PC-3 (cell line): ENCODE data around the gene TMEM37. TPM values are rescaled to one million over a fixed set of nuclear protein-coding genes. Genes with fewer than 3 reads are reported as not detected.

Experiments
- ATAC-seq: fragments of 200-7000 bp; cut with Tn5 transposase; 2 replicates; pipeline ENCODE4 v1.9.1; 2020; ENCODE audit warnings: mild to moderate bottlenecking, moderate library complexity
- BruUV-seq: library from RNA; stranded (reverse); fragments of 400-500 nt; replicated peaks from 2 replicates; lab custom pipeline; 2021; lab: Mats Ljungman, UMichigan
- CTCF ChIA-PET: fragments of 300-600 bp; sonication (Branson Sonifier 250); formaldehyde crosslinking; loops from one replicate; lab custom pipeline; 2022; ENCODE audit warnings: antibody characterized with exemption; lab: Charles Lee
- POLR2A ChIA-PET: fragments of 300-600 bp; sonication (Branson Sonifier 250); formaldehyde crosslinking; loops from one replicate; lab custom pipeline; 2022; ENCODE audit warnings: antibody characterized with exemption; ENCODE audit not compliant: unreplicated experiment; lab: Charles Lee
- DNase-seq: peaks from one replicate; pipeline ENCODE4 v3.0.0-alpha.2; 2015
- H2AFZ ChIP-seq: fragments of 300-600 bp; sonication (generic); 2 replicates; pipeline ENCODE4 v1.6.0; 2016; ENCODE audit warnings: antibody characterized with exemption, low read length
- H3F3A ChIP-seq: fragments of 300-600 bp; sonication (generic); one replicate; pipeline ENCODE4 v1.6.0; 2017; ENCODE audit warnings: antibody characterized with exemption, low read length, control low read depth, mild to moderate bottlenecking; ENCODE audit not compliant: unreplicated experiment
- H3K27ac ChIP-seq: fragments of 300-600 bp; sonication (generic); 2 replicates; pipeline ENCODE4 v1.5.1; 2016; ENCODE audit warnings: mild to moderate bottlenecking, low read length
- H3K27me3 ChIP-seq: fragments of 300-600 bp; sonication (generic); 2 replicates; pipeline ENCODE4 v1.6.1; 2016; ENCODE audit warnings: low read length, mixed read lengths
- H3K36me3 ChIP-seq: fragments of 300-600 bp; sonication (generic); 2 replicates; pipeline ENCODE4 v1.6.1; 2016; ENCODE audit warnings: low read depth, mixed run types, low read length, mixed read lengths
- H3K4me1 ChIP-seq: fragments of 300-600 bp; sonication (generic); 2 replicates; pipeline ENCODE4 v1.5.1; 2016; ENCODE audit warnings: low read length; ENCODE audit not compliant: insufficient read depth
- H3K4me2 ChIP-seq: fragments of 300-600 bp; sonication (generic); 2 replicates; pipeline ENCODE4 v1.6.0; 2016; ENCODE audit warnings: low read length
- H3K4me3 ChIP-seq: fragments of 300-600 bp; sonication (generic); 2 replicates; pipeline ENCODE4 v1.5.1; 2016; ENCODE audit warnings: mild to moderate bottlenecking, low read length, mixed read lengths
- H3K79me2 ChIP-seq: fragments of 300-600 bp; sonication (generic); 2 replicates; pipeline ENCODE4 v1.6.1; 2017; ENCODE audit warnings: low read length, mixed read lengths
- H3K9ac ChIP-seq: fragments of 300-600 bp; sonication (generic); 2 replicates; pipeline ENCODE4 v1.6.0; 2016; ENCODE audit warnings: mild to moderate bottlenecking, low read length
- H3K9me2 ChIP-seq: fragments of 300-600 bp; sonication (generic); replicated peaks from 2 replicates; pipeline ENCODE4 v1.6.1; 2016; ENCODE audit warnings: mixed run types, low read length, mixed read lengths
- H3K9me3 ChIP-seq: fragments of 300-600 bp; sonication (generic); 2 replicates; pipeline ENCODE4 v1.6.1; 2016; ENCODE audit warnings: low read length, mixed read lengths
- H4K20me1 ChIP-seq: fragments of 300-600 bp; sonication (generic); 2 replicates; pipeline ENCODE4 v1.6.1; 2016; ENCODE audit warnings: low read length, mixed read lengths
- CTCF ChIP-seq: fragments of 300-600 bp; sonication (generic); conservative IDR thresholded peaks from 2 replicates; pipeline ENCODE4 v1.5.1; 2017; ENCODE audit warnings: antibody characterized with exemption, low read depth, mild to moderate bottlenecking, low read length
- EZH2 ChIP-seq: fragments of 300-600 bp; sonication (generic); IDR thresholded peaks from one replicate; pipeline ENCODE4 v1.6.1; 2017; ENCODE audit warnings: antibody characterized with exemption, mild to moderate bottlenecking, low read length; ENCODE audit not compliant: unreplicated experiment
- EZH2phosphoT487 ChIP-seq: fragments of 300-600 bp; sonication (generic); IDR thresholded peaks from 2 replicates; pipeline ENCODE4 v1.6.1; 2018; ENCODE audit warnings: mild to moderate bottlenecking, antibody characterized with exemption, low read length, borderline replicate concordance
- intact Hi-C: fragments of 100-400 bp; cut with micrococcal nuclease; formaldehyde crosslinking; loops from 2 replicates; pipeline ENCODE4 v1.9.0; 2023
- total RNA-seq: library from RNA; depleted of rRNA; stranded (reverse); fragments of >200 nt; gene quantifications from 2 replicates; pipeline ENCODE4 v1.2.3, GENCODE V29; 2014

The TMEM37 gene
- total RNA-seq, 1 experiment from 2014 or later, result 0.26 TPM

- Histone ChIP-seq H2AFZ (no peak overlapping the region), H3K4me3 (no peak overlapping the region), H3K9me2 (no peaks in the 10 kb centered on the region), H4K20me1 (no peaks in the 10 kb centered on the region), H3F3A (no peaks in the 10 kb centered on the region), H3K4me1 (0 out of 2 replicates have a peak, but pooled peaks cover 4% of the 10 kb centered on the region), H3K79me2 (no peaks in the 10 kb centered on the region), H3K9me3 (no peaks in the 10 kb centered on the region), H3K27me3 (no peaks in the 10 kb centered on the region), H3K36me3 (no peaks in the 10 kb centered on the region), H3K4me2 (no peak overlapping the region), H3K9ac (no peak overlapping the region), H3K27ac (no peak overlapping the region)
- DNase-seq, result no peak
- CTCF ChIA-PET, result no interaction called here
- TF ChIP-seq EZH2phosphoT487, result no peak
- TF ChIP-seq EZH2, result no peak
- TF ChIP-seq CTCF, result no peak
- intact Hi-C loops, result no loop called here
- POLR2A ChIA-PET, result no interaction called here
- no TSS peak for BruUV-seq
- ATAC-seq, result no peak
Observed at GRCh38 chr2:119478978-119479295, 47.3 kb downstream of the TMEM37 start.

- no peaks in the 10 kb centered on the region for H3K9me2 ChIP-seq
- no peaks in the 10 kb centered on the region for H3K36me3 ChIP-seq
- TF ChIP-seq EZH2, result no peak
- no peak for TF ChIP-seq EZH2phosphoT487
- no peak for TF ChIP-seq CTCF
- H3K27ac ChIP-seq, result no peak overlapping the region
- no peaks in the 10 kb centered on the region for H4K20me1 ChIP-seq
- no peaks in the 10 kb centered on the region for H3K79me2 ChIP-seq
- POLR2A ChIA-PET, result no interaction called here
- H2AFZ ChIP-seq, result no peak overlapping the region
- H3F3A ChIP-seq, result no peaks in the 10 kb centered on the region
- H3K4me2 ChIP-seq, result no peak overlapping the region
- H3K9me3 ChIP-seq, result no peaks in the 10 kb centered on the region
- peaks cover 10% of the 10 kb centered on the region; the same call in 1 of the 2 replicates for H3K4me1 ChIP-seq
- no peak overlapping the region for H3K9ac ChIP-seq
- H3K27me3 ChIP-seq, result no peaks in the 10 kb centered on the region
- DNase-seq (no peak), ATAC-seq (no peak)
- no peak overlapping the region for H3K4me3 ChIP-seq
- intact Hi-C loops, result no loop called here
- no TSS peak for BruUV-seq
- CTCF ChIA-PET, result no interaction called here
Observed at GRCh38 chr2:119480184-119480583, 48.5 kb downstream of the TMEM37 start.

GRCh38 chr2:119480718-119481142 is 49.1 kb downstream of the TMEM37 start:
- peaks cover 11% of the 10 kb centered on the region; the same call in 1 of the 2 replicates for H3K4me1 ChIP-seq
- H3K4me3 ChIP-seq, result no peak overlapping the region
- BruUV-seq, result no TSS peak
- no peak overlapping the region for H3K9ac ChIP-seq
- CTCF ChIA-PET, result no interaction called here
- no peak overlapping the region for H3K27ac ChIP-seq
- no peak for TF ChIP-seq EZH2phosphoT487
- TF ChIP-seq EZH2, result no peak
- no peak for TF ChIP-seq CTCF
- H4K20me1 ChIP-seq, result no peaks in the 10 kb centered on the region
- no peaks in the 10 kb centered on the region for H3K9me3 ChIP-seq
- no peaks in the 10 kb centered on the region for H3K79me2 ChIP-seq
- no peak for DNase-seq
- H3K4me2 ChIP-seq, result no peak overlapping the region
- ATAC-seq, result no peak
- H3F3A ChIP-seq, result no peaks in the 10 kb centered on the region
- H2AFZ ChIP-seq, result no peak overlapping the region
- POLR2A ChIA-PET, result no interaction called here
- no peaks in the 10 kb centered on the region for H3K27me3 ChIP-seq
- no peaks in the 10 kb centered on the region for H3K9me2 ChIP-seq
- no peaks in the 10 kb centered on the region for H3K36me3 ChIP-seq
- intact Hi-C loops, result no loop called here
